ENCODE data around the gene CDK6.

GRCh38 chr7:92839901-92840300, 3.5 kb upstream of the CDK6 start:
- TF ChIP-seq CTCF (conservative IDR thresholded peaks at IDR 0.05 in 1 of 2, IDR thresholded peaks at IDR 0.05 in 1 of 2; ENCODE audit: extremely low read depth in 1 of 2, insufficient read depth in 1 of 2, low read depth in 1 of 2, low read length in 2 of 2) (no peak), EZH2 (IDR thresholded peaks at IDR 0.05; ENCODE audit: borderline replicate concordance, low read length) (no peak)

All from mammary epithelial cell (primary cell).